Measurements from ENCODE around the gene RNF10. TPM values are rescaled to one million over a fixed set of nuclear protein-coding genes. Genes with fewer than 3 reads are reported as not detected.

Gene RNF10
- total RNA-seq, 1 experiment from 2014 or later: 153 TPM

DNA sequence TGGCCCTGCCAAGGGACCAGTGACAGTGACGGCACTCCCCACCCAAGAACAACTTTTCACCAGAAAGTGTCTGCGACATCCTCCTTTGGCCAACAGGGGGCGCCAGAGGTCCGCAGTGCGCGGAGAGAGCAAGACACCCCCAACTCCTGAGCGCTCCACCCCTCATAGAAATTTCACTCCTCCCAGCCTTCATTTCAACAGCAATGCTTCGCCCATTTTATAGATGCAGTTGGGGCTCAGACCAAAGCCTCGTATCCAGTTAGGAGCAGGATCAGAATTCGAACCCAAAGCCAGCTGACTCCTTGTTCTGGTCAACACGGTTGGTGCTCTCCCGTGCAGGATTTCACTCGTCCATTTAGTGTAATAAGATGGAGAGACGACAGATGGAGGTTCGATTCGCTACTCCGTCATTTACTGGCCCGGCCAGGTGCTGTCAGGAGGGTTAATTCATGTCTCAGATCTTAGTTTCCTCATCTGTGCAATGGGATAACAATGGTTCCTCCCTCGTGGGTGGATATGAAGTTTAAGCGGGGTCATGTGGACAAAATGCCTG, 49.4 kb downstream of the RNF10 start:
- Histone ChIP-seq H3K14ac (ENCODE audit: insufficient read depth, low read length) (no peak overlapping the region), H4K91ac (ENCODE audit: insufficient read length, low read depth, low read length) (no peak overlapping the region), H3K9me3 (ENCODE audit: control insufficient read depth, low read depth, low read length) (no peaks in the 10 kb centered on the region), H3K23me2 (ENCODE audit: insufficient read length, low read depth, low read length, poor library complexity, severe bottlenecking) (peaks cover 3% of the 10 kb centered on the region), H2BK12ac (ENCODE audit: insufficient read length, low read depth, low read length) (no peak overlapping the region), H3K23ac (ENCODE audit: insufficient read length, low read depth, low read length) (no peak overlapping the region), H4K5ac (ENCODE audit: insufficient read length, low read depth, low read length) (no peak overlapping the region), H4K20me1 (ENCODE audit: control insufficient read depth, insufficient read depth, insufficient read length) (no peaks in the 10 kb centered on the region), H3K9ac (ENCODE audit: extremely low read depth, insufficient read length, low read length) (no peak overlapping the region), H2BK5ac (ENCODE audit: insufficient read length, low read length) (no peak overlapping the region), H3K18ac (ENCODE audit: insufficient read length, low read depth, low read length) (no peak overlapping the region), H3T11ph (ENCODE audit: low read length) (no peak overlapping the region), H4K8ac (replicated peaks; ENCODE audit: insufficient read length, low read depth, low read length) (no peak overlapping the region), H3K4me1 (ENCODE audit: insufficient read depth, low read length) (no peaks in the 10 kb centered on the region), H2BK15ac (ENCODE audit: low read depth, low read length) (no peak overlapping the region), H3K4ac (ENCODE audit: low read depth, low read length) (no peak overlapping the region), H2AFZ (ENCODE audit: low read length) (no peak overlapping the region), H3K79me1 (ENCODE audit: insufficient read depth, low read depth, low read length, poor library complexity, severe bottlenecking) (no peaks in the 10 kb centered on the region), H3K56ac (ENCODE audit: insufficient read length, low read depth, low read length) (no peak overlapping the region), H3K4me2 (ENCODE audit: insufficient read depth, insufficient read length, low read length) (peak overlapping the region; percentile 5), H3K27me3 (ENCODE audit: insufficient read depth, low read length) (no peaks in the 10 kb centered on the region; the same call in 1 of the 2 replicates), H3K79me2 (ENCODE audit: insufficient read depth, low read length) (no peaks in the 10 kb centered on the region), H2AK5ac (ENCODE audit: insufficient read length, low read length) (no peak overlapping the region), H3K27ac (ENCODE audit: insufficient read length, low read depth, low read length) (no peak overlapping the region), H2BK120ac (ENCODE audit: low read depth, low read length, poor library complexity, severe bottlenecking) (no peak overlapping the region), H2BK20ac (ENCODE audit: low read depth, low read length, poor library complexity, severe bottlenecking) (no peak overlapping the region)
- DNase-seq: peak; percentile 87
- WGBS (ENCODE audit: extremely low coverage, insufficient read length, low lambda C conversion rate): no CpG with 5 or more reads among the region's 20 CpGs
- Mint-ChIP-seq H3K4me1 (peaks cover 20 to 22% of the 10 kb centered on the region in 2 experiments), H3K27ac (peak overlapping the region in 1 of 3 experiments; percentile 12; a peak in 1 of 7 replicates), H3K27me3 (ENCODE audit: low read depth) (peaks cover 26% of the 10 kb centered on the region), H3K4me3 (peak overlapping the region; percentile 63 to 79), H3K36me3 (ENCODE audit: insufficient read depth in 1 of 3, low read depth in 3 of 3) (peaks cover 5 to 18% (median 13%) of the 10 kb centered on the region in 3 experiments; a peak in 6 of 7 replicates), H3K9me3 (no peaks in the 10 kb centered on the region)
- TF ChIP-seq, protein P1, sequence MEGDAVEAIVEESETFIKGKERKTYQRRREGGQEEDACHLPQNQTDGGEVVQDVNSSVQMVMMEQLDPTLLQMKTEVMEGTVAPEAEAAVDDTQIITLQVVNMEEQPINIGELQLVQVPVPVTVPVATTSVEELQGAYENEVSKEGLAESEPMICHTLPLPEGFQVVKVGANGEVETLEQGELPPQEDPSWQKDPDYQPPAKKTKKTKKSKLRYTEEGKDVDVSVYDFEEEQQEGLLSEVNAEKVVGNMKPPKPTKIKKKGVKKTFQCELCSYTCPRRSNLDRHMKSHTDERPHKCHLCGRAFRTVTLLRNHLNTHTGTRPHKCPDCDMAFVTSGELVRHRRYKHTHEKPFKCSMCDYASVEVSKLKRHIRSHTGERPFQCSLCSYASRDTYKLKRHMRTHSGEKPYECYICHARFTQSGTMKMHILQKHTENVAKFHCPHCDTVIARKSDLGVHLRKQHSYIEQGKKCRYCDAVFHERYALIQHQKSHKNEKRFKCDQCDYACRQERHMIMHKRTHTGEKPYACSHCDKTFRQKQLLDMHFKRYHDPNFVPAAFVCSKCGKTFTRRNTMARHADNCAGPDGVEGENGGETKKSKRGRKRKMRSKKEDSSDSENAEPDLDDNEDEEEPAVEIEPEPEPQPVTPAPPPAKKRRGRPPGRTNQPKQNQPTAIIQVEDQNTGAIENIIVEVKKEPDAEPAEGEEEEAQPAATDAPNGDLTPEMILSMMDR (conservative IDR thresholded peaks at IDR 0.05): peak; percentile 93

Data from H9 (cell line).